Progenitor cell of endocrine pancreas (in vitro differentiated cells): Measurements from ENCODE around the gene LPCAT3. TPM values are rescaled to one million over a fixed set of nuclear protein-coding genes. Genes with fewer than 3 reads are reported as not detected.

Experiments
- DNase-seq: peaks from one replicate; pipeline ENCODE4 v3.0.0; 2021; ENCODE audit warnings: low spot score; ENCODE audit not compliant: unreplicated experiment
- H3K27ac Mint-ChIP-seq: 2 replicates; pipeline ENCODE4 v1.8.0; 2021; ENCODE audit warnings: mild to moderate bottlenecking, moderate library complexity, mixed read lengths
- H3K27me3 Mint-ChIP-seq: 2 replicates; pipeline ENCODE4 v1.8.0; 2021; ENCODE audit warnings: mixed read lengths
- H3K36me3 Mint-ChIP-seq: 2 replicates; pipeline ENCODE4 v1.8.0; 2022; ENCODE audit warnings: mixed read lengths; ENCODE audit not compliant: insufficient read depth
- H3K4me1 Mint-ChIP-seq: 2 replicates; pipeline ENCODE4 v1.8.0; 2021; ENCODE audit warnings: low read depth, mixed read lengths
- H3K4me3 Mint-ChIP-seq: 2 replicates; pipeline ENCODE4 v1.8.0; 2021; ENCODE audit warnings: low read depth, mild to moderate bottlenecking, moderate library complexity, mixed read lengths
- H3K9me3 Mint-ChIP-seq: 2 replicates; pipeline ENCODE4 v1.8.0; 2021; ENCODE audit warnings: low read depth, mixed read lengths
- microRNA-seq: library from miRNA; unstranded; fragments of <30 nt; microRNA quantifications from one replicate; pipeline ENCODE4 v1.1.0, GENCODE V29; 2020; ENCODE audit warnings: borderline number of aligned reads; ENCODE audit not compliant: unreplicated experiment
- total RNA-seq: library from RNA; stranded (reverse); gene quantifications from 2 replicates; pipeline ENCODE4 v1.2.1, GENCODE V29; 2021
- TF ChIP-seq, protein P1 (sequence below): fragments of 200-600 bp; sonication (generic); IDR thresholded peaks from one replicate; pipeline ENCODE4 v1.5.0; 2021; ENCODE audit warnings: antibody characterized with exemption, mild to moderate bottlenecking; ENCODE audit not compliant: unreplicated experiment

Gene LPCAT3
- total RNA-seq, 1 donor from 2014 or later, result 81.8 TPM

DNA sequence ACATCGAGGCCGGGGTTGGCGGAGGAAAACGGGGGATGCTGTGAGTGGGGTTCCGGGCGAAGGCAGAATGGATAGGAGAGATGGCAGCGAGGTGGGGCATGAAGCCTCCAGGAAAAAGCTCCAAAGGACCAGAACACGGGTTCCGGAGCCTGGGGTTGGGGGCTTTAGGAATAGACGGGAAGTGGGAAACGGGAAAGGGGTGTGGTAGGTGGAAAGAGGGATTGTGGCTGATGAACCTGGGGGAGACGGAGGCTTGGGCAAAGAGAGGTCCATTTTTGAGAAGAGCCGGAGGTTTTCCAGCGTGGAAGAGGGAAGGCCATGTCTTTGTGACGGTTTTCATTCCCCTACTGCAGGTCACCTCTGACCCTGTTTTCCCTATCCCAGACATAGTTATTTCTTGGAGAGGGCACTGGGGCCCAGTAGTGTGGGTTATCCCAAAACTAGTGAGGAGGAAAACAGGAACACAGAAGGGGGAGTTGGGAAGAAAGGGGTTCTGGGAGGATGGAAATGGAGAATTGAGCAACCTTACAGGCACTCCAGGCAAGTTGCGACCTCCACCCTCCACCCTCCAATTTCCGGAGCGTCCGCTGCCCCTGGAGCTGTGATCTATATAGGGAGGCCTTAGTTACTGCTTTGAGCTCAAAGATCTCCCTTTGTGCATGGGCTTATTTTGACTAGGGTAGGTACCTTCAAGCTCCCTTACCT, 89.4 kb downstream of the LPCAT3 start:
- no peak for DNase-seq
- H3K4me3 Mint-ChIP-seq, result peak overlapping the region; percentile 99
- H3K9me3 Mint-ChIP-seq, result no peaks in the 10 kb centered on the region
- no peaks in the 10 kb centered on the region for H3K27me3 Mint-ChIP-seq
- peaks cover 3% of the 10 kb centered on the region for H3K36me3 Mint-ChIP-seq
- peaks cover 65% of the 10 kb centered on the region for H3K4me1 Mint-ChIP-seq
- H3K27ac Mint-ChIP-seq, result peak overlapping the region; percentile 95
- TF ChIP-seq, protein P1, sequence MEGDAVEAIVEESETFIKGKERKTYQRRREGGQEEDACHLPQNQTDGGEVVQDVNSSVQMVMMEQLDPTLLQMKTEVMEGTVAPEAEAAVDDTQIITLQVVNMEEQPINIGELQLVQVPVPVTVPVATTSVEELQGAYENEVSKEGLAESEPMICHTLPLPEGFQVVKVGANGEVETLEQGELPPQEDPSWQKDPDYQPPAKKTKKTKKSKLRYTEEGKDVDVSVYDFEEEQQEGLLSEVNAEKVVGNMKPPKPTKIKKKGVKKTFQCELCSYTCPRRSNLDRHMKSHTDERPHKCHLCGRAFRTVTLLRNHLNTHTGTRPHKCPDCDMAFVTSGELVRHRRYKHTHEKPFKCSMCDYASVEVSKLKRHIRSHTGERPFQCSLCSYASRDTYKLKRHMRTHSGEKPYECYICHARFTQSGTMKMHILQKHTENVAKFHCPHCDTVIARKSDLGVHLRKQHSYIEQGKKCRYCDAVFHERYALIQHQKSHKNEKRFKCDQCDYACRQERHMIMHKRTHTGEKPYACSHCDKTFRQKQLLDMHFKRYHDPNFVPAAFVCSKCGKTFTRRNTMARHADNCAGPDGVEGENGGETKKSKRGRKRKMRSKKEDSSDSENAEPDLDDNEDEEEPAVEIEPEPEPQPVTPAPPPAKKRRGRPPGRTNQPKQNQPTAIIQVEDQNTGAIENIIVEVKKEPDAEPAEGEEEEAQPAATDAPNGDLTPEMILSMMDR, result no peak

DNA sequence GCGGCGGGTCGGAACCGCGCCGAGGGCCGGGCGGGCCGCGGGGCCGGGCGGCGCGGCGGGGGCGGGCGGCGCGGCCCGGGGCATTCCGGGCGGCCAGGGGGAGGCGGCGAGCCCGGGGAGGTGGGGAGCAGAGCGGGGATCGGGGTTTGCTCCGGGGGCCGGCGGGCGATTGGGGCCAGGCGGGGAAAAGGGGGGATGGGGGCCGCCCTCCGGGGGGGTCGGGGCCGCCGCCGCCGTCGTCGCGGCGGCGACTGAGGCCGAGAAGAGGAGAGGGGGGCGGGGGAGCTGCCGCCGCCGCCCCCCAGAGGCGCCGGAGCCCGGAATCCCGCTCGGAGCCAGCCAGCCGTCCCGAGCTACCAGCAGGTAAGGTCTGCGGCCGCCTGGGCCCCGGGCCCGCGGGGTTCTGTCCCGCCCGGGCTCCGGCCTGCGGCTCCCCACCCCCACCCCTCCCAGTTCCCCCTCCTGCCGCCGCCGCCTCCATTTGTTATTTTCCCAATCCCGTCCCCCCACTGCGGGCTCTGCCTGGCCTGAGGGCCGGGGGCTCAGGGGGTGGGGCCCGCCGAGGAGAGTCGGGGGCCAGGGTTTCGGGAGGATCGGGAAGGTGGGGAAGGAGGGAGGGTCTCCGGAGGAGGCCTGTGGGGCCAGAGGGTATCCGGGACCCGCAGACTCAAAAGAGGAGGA, 90.1 kb downstream of the LPCAT3 start:
- DNase-seq, result no peak
- TF ChIP-seq, protein P1, result no peak

GRCh38 chr12:6927379-6928021, 90.8 kb downstream of the LPCAT3 start, which contains the start of gene ATN1:
TSS of gene ATN1 (plus strand) at chr12:6927959. CDS start at chr12:6934002, 6,043 bp downstream.
- peak; percentile 75 for DNase-seq
- peaks cover 62% of the 10 kb centered on the region for H3K4me1 Mint-ChIP-seq
- no peaks in the 10 kb centered on the region for H3K27me3 Mint-ChIP-seq
- H3K4me3 Mint-ChIP-seq, result peak within 1 kb of the TSS; percentile 99
- peaks cover 2% of the 10 kb centered on the region for H3K36me3 Mint-ChIP-seq
- TF ChIP-seq, protein P1, result no peak
- H3K9me3 Mint-ChIP-seq, result no peaks in the 10 kb centered on the region
- peak within 1 kb of the TSS; percentile 96 for H3K27ac Mint-ChIP-seq

More for the DNA sequence above, 90.1 kb downstream of the LPCAT3 start:
- Mint-ChIP-seq H3K36me3 (no peaks in the 10 kb centered on the region), H3K4me1 (peaks cover 65% of the 10 kb centered on the region), H3K27ac (peak overlapping the region; percentile 95), H3K4me3 (peak overlapping the region; percentile 99), H3K27me3 (no peaks in the 10 kb centered on the region), H3K9me3 (no peaks in the 10 kb centered on the region)

Small RNA genes within 50 kb of the gene (microRNA-seq; reads per million reads assigned to microRNA genes)
- gene MIR141 (10,267 reads per million, percentile 93 among the genes with 10 or more reads in this experiment), gene MIR200C (74,537 reads per million, percentile 99 among the genes with 10 or more reads in this experiment)

Other genes with a start within 250 kb of the LPCAT3 start
- gene LAG3, start 246.0 kb downstream of the LPCAT3 start, total RNA-seq, result 2.2 and 2.5 TPM in 2 replicates
- gene CD4, start 228.9 kb downstream of the LPCAT3 start, total RNA-seq, result 1.5 and 2.1 TPM in 2 replicates
- gene GPR162, start 196.7 kb downstream of the LPCAT3 start, total RNA-seq, result 5.5 and 6.3 TPM in 2 replicates
- gene P3H3, start 190.1 kb downstream of the LPCAT3 start, total RNA-seq, result 30.6 TPM in 2 replicates
- 5.6 and 7.0 TPM in 2 replicates for gene GNB3, start 177.6 kb downstream of the LPCAT3 start, total RNA-seq
- 36.1 and 40.6 TPM in 2 replicates for gene CDCA3, start 167.2 kb downstream of the LPCAT3 start, total RNA-seq
- gene USP5, start 166.3 kb downstream of the LPCAT3 start, total RNA-seq, result 183 and 185 TPM in 2 replicates
- 498 and 505 TPM in 2 replicates for gene TPI1, start 150.9 kb downstream of the LPCAT3 start, total RNA-seq
- 11.7 and 15.7 TPM in 2 replicates for gene SPSB2, start 145.2 kb downstream of the LPCAT3 start, total RNA-seq
- gene LRRC23, start 113.7 kb downstream of the LPCAT3 start, total RNA-seq, result 20.7 and 21.5 TPM in 2 replicates
- 77.9 and 79.0 TPM in 2 replicates for gene ENO2, start 103.9 kb downstream of the LPCAT3 start, total RNA-seq
- gene ATN1, start 90.5 kb downstream of the LPCAT3 start, total RNA-seq, result 226 and 250 TPM in 2 replicates
- gene RNU7-1, start 74.7 kb downstream of the LPCAT3 start, total RNA-seq, result not detected in 2 replicates
- gene C12orf57, start 74.5 kb downstream of the LPCAT3 start, total RNA-seq, result 268 and 277 TPM in 2 replicates
- 65.4 and 70.2 TPM in 2 replicates for gene PTPN6, start 67.1 kb downstream of the LPCAT3 start, total RNA-seq
- gene PHB2, start 47.8 kb downstream of the LPCAT3 start, total RNA-seq, result 339 and 353 TPM in 2 replicates
- gene EMG1, start 47.6 kb downstream of the LPCAT3 start, total RNA-seq, result 67.9 and 73.1 TPM in 2 replicates
- gene C1S, start 42.2 kb upstream of the LPCAT3 start, total RNA-seq, result 4.1 and 4.8 TPM in 2 replicates
- 10.2 and 10.3 TPM in 2 replicates for gene C1R, start 74.0 kb upstream of the LPCAT3 start, total RNA-seq
- 95.9 and 105 TPM in 2 replicates for gene C1RL, start 90.7 kb upstream of the LPCAT3 start, total RNA-seq
- 5.8 and 7.6 TPM in 2 replicates for gene RBP5, start 110.4 kb upstream of the LPCAT3 start, total RNA-seq
- 202 and 204 TPM in 2 replicates for gene CLSTN3, start 111.9 kb upstream of the LPCAT3 start, total RNA-seq
- gene PEX5, start 171.2 kb upstream of the LPCAT3 start, total RNA-seq, result 62.3 and 65.4 TPM in 2 replicates